ENCODE data around the gene SPOCK1.

SPOCK1 gene

GRCh38 chr5:137182576-137182975 is 316.6 kb downstream of the SPOCK1 start:
- DNase-seq: no peak

- DNase-seq: no peak
Measured at GRCh38 chr5:137181667-137182066, 317.5 kb downstream of the SPOCK1 start.

DNA sequence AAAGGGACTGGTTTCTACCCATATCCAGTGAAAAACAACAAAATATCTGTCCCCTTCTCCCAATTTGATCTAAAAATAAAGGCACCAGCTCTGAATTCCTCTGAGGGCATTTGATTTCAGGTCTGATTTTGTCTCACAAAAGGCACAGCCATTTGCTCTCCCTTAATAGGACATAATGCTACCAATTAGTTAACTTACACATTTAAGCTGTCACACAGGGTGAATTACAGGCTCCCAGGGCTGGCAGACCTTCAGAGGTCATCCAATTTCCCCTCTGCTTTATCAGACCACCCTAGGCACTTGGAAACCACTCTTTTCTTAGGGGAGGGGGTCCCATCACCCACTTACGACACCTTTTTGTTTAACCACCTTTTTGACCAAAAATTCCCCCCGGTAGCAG is 319.9 kb downstream of the SPOCK1 start:
- DNase-seq: no peak

GRCh38 chr5:137176609-137177008 is 322.5 kb downstream of the SPOCK1 start:
- no peak for DNase-seq

DNA sequence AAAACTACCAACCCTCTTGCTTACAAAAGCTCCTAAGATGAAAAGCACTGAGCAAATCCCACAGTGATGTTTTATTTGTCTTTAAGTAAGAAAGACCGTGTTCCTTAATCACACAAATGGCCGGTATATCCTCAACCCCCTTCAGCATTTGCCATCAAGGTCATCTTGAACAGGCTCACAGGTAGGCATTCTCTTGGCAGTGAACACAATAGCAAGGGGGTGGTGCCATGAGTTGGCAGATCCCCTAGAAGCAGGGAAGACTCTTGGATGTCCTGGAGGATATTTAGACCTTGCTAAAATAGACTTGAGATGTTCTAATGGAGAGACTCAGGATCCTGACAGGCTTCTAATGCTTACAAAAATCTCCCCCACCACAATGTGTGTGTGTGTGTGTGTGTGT is 323.0 kb downstream of the SPOCK1 start:
- no peak for DNase-seq

DNA sequence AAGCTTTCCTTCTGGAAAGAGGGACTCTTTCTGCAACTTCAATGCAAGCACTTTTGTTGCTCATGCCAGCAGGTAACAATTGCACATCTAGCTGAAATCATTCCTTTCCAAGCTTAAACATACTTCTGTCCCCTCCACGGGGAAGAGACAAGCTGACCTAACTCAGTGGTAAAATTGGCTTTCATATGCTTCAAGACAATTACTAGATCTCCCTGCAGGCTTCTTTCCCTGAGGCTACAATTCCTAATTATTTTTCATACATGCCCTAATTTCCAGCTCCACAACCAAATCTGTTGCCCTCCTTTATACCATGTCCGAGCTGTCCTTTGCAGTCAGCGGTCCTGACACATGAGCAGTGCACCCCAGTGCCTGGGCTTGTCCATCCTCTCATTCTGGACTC is 324.9 kb downstream of the SPOCK1 start:
- DNase-seq: no peak

DNA sequence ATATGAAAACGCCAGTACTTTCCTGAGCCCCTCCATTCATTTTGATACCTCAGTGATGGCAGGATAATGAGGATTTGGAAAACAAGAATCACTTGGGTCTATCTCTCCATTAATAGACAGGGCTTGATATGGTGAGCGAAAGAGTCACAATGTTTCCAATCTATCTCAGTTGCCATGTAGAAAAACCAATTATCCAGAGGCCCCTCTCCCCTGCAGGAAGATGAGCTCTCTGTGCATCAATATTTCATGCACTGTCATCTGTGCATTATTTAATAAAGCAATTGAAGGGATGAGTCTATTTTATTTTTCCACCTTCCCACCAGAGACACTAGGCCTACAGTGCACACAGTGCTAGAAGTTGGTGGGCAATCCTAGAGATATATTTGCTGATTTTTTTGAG is 326.9 kb downstream of the SPOCK1 start:
- no peak for DNase-seq

DNA sequence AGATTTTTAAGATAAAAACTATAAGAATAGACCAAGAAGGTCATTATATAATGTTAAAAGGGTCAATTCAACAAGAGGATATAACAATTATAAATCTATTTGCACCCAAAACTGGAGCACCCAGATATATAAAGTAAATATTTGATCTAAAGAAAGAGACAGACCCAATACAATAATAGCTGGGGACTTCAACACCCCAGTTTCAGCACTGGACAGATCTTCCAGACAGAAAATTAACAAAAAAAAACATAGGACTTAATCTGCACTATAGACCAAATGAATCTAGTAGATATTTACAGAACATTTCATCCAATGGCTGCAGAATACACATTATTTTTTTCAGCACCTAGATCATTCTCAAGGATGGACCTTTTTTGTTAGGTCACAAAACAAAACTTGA is 331.9 kb downstream of the SPOCK1 start:
- DNase-seq: no peak

GRCh38 chr5:137164961-137165360 is 334.2 kb downstream of the SPOCK1 start:
- DNase-seq: no peak

GRCh38 chr5:137164536-137164935 is 334.6 kb downstream of the SPOCK1 start:
- no peak for DNase-seq

DNA sequence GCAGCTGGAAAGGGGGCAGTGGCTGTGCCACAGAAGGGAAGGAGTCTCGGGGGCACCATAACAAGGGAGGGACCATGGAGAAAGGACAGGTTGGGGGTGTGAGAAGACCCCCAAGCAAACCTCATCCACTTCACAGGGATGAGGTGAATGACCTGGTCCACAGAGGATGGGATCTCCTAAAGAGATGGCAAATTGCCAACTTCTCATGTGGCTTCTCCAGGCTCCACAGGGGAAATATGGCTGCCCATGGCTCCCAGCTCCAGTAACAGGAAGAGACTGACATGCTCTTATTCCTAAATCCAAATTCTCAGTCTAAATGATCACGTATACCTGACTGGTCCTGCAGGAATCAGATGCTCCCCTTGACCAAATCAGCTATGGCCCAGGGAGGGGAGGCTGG is 340.4 kb downstream of the SPOCK1 start:
- DNase-seq: no peak

DNA sequence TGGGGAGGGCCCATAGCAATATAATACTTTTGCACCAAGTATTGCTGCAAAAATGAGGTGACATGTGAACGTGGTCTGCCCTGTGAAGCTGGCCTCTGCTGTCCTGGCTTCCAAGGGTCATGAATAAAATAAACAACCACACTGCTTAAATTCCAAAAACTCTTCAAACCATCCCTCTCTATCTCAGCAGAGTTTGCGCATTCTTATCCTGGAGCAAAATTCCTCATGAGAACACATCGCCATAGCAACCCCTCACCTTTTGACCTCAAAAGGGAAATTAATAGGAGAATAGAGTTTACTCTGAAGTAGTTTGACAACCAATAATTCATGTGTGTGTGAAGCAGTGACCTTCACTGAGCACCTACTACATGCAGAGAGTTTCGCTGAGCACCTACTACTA is 342.9 kb downstream of the SPOCK1 start:
- no peak for DNase-seq

DNA sequence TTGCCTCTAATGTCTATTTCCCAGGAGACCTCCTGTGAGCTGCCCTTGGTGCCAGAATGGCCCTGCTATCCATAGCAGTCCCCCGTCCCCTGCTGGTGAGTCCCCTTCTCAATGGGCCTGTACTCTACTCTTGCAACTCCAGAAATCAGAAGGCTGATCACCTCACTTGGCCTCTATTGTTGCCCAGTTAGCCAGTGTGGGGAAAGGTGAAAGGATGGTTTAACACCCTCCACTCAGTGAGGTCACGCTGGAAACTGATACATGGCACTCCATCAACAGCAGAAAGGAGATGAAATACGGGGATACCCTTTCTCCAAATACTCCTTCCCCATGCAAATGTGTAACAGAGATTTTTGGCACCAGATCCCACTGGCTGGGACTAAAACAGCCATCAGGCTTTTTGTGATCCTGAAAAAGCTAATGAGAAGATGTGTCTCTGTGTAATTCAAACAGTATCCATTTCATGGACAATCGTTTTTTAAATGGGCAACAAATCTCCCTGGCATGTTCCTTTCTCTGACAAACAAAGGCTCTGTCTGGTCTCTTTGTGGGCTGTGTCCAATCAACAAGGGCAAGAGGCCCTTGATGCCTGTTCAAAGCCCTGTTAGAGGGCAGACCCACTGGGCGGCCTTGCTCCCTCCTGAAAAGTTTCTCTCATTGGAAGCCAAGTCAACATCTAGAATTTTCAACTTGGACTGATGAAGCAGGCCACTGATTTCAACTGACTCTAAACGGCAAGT is 343.7 kb downstream of the SPOCK1 start:
- no peak for DNase-seq

DNA sequence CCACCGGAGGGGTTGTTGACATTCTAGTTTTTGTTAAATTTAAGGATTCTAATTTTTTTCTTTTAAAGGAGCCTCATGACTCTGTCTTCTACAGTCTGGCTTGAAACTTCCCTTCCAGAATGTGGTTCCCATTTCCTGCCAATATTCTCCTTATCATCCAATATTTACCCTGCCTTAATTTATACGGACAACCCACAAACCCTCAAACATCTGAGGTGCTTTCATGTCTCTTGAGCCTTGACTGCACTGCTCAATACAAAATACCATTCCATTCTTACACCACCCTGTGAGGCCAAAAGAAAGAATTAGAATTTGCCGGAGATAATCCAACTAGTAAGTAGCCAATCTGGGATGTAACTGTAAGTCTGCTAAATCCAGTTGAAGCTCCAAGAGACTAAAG is 346.5 kb downstream of the SPOCK1 start:
- no peak for DNase-seq

- no peak for DNase-seq
Measured at GRCh38 chr5:137148655-137149054, 350.5 kb downstream of the SPOCK1 start.

- DNase-seq: no peak
Measured at GRCh38 chr5:137148159-137148558, 351.0 kb downstream of the SPOCK1 start.

- no peak for DNase-seq
Measured at GRCh38 chr5:137147346-137147745, 351.8 kb downstream of the SPOCK1 start.

DNA sequence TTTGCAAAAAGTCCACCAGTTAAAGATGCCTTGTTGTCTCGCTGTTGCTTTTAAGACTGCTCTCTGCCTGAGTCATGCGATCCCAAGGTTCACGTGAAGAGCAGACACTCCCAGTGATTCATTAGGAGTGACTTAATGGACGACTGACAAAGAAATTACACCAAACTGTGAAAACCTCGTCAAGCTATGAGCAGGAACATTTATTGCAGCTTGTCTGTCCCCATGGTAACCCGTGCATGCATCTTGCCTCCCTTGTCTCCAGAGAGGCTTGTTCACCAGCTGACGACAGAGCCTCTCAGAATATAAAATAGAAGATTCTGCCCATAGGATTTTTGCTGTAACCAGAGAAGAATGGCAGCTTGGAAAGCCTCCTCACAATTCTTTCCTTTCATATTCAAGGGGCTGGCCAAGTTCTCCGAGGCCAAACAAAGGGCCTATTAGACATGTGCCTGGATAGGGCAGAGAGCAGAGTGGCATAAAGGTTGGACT is 352.7 kb downstream of the SPOCK1 start:
- no peak for DNase-seq

- DNase-seq: no peak
Measured at GRCh38 chr5:137145721-137146120, 353.4 kb downstream of the SPOCK1 start.

DNA sequence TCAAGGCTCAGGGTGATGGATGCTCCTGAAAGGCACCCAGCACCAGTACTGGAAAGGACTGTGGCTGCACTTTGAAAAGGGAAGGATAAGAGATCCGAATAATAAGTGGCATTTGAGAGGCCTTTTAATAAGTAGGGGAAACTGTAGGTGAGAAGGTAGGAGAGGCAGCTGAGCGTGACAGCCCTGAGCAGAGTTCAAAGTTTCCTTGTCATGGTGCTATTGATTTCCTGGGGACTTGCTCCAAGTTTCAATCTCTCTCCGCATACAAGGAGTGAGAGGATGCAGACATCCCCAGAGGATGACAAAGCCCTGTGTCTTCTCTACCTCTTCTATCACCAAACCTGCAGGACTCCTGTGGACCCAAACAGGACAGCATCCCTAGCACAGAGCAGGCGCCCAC is 354.5 kb downstream of the SPOCK1 start:
- DNase-seq: no peak

DNA sequence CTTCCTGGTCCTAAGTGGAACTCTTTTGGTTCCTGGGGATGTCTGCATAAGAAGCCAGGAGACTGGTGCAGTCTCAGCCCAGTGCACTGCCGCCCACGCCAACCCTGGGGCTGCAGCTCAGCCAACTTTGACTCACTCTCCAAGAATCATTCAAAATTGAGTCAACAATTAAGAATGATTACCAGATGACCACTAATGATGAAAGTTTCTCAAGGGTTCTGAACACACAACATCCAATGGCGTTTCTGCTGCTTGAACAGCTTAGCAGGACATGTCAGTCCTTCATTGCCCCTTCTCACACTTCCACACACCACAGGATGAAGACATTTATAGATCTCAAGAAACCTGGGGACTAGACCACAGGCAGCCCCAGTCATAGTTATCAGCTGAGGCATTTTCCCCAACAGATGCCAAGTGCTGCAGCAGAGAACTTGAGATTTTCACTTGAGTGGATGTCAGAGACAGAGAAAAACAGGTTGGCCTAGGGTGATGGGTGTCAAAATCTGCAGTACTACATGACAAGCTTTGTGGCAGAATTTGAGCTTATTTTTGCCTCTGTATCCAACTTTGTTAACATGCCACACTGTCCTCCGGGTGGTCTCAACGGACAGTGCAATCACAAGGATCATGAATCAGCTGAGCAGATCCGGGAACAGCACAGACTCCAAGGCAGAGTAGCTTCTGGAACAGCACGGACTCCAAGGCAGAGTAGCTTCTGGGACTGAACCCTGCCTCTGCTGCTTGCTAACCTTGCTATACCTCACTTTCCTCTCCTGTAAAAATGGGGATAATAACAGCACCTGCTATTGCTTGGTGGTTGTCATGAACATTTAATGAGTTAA is 356.1 kb downstream of the SPOCK1 start:
- DNase-seq: no peak

DNA sequence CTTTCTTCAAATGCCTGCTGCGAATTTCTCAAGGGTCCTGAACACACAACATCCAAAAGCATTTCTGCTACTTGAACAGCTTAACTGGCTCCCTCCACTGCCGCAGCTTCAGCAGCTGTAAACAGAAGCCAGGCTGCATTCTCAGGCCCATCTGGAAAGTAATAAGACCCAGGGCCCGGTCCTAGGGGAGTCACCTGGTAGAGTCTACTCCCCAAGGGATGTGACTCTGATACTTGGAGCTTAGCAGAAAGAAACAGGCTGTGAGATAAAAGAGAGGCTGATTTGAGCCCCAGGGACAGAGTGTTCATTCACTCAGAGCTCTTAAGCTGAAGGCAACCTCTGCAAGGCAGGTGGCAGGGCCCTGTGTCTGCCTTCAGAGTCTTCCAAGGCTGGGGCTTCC is 356.8 kb downstream of the SPOCK1 start:
- no peak for DNase-seq

- DNase-seq: no peak
Measured at GRCh38 chr5:137141779-137142178, 357.3 kb downstream of the SPOCK1 start.

DNA sequence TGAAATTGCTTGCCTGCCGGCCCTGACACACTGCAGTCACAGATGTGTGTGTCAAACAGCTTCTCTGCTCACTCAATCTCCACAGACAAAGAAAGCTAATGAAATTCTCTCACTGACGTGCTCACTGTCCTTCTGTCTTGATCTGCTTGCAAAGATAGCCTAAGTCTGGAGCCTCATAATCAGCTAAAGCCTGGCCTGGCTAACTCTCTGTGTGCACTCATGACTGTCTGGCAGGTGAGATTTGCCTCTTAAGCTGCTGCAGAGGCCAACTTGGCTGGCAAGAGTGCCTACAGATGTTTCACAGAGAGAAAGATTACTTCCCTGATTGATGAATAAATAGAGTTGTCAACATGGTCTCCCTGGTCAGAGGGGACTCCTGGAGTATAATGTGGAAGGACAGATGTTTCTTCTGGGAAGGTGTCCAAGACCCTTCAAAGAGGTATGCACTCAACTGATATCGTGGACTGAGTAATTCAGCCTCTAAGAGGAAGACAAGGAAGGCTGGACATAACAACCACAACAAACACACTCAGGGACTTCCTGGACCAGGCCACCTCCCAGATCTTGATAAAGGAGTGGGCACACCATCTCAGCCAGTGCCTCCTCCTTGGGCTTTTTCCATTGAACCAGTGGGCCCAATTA is 362.0 kb downstream of the SPOCK1 start:
- peak; percentile 23 for DNase-seq

Data from NCI-H510A treated with DMSO at 0.1 percent for 48 hours (cell line).